ENCODE data around the gene OPCML.

Gene OPCML

DNA sequence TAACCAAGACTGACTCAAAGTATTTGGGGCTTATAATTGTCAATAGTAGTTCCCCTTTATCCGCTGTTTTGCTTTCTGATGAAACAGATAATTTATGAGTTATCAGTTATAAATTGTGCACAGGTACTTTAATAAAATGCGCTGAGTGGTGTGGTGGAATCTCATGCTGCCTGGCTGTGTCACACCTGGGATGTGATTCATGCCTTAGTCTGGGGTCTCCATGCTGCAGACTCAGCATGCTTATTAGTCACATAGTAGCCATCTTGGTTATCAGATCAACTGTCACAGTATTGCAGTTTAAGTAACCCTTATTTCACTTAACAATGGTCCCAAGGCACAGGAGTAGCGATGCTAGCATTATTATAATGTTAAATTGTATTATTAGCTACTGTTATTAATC, 1166.7 kb downstream of the OPCML start:
- no peak for DNase-seq

Data from NCI-H446 (cell line).